ENCODE data around the gene MFAP3L. TPM values are rescaled to one million over a fixed set of nuclear protein-coding genes. Genes with fewer than 3 reads are reported as not detected.
A peak's percentile ranks its signal among the peaks of the same experiment; 100 is the strongest.

The MFAP3L gene
- total RNA-seq, 3 donors from 2014 or later = 2.5 to 10.8 (median 3.6) TPM

GRCh38 chr4:169985881-169986280 lies 40.3 kb downstream of the MFAP3L start:
- intact Hi-C loops (cut with DNase I, micrococcal nuclease) = no loop called here
- no peak for ATAC-seq

GRCh38 chr4:169984745-169985144 lies 41.5 kb downstream of the MFAP3L start:
- Histone ChIP-seq H3K4me3 (no peak overlapping the region), H3K4me1 (ENCODE audit: low read depth) (no peaks in the 10 kb centered on the region), H3K36me3 (ENCODE audit: low read depth) (no peaks in the 10 kb centered on the region), H3K9me3 (no peaks in the 10 kb centered on the region)
- no peak for DNase-seq
- TF ChIP-seq CTCF (IDR thresholded peaks at IDR 0.05) = no peak
- intact Hi-C loops (cut with DNase I, micrococcal nuclease) = no loop called here
- ATAC-seq = no peak

More at GRCh38 chr4:169985881-169986280, 40.3 kb downstream of the MFAP3L start:
- H3K9me3 ChIP-seq = no peaks in the 10 kb centered on the region
- H3K4me3 ChIP-seq = no peak overlapping the region
- no peaks in the 10 kb centered on the region for H3K4me1 ChIP-seq (ENCODE audit: low read depth)
- TF ChIP-seq CTCF (IDR thresholded peaks at IDR 0.05) = no peak
- no peaks in the 10 kb centered on the region for H3K36me3 ChIP-seq (ENCODE audit: low read depth)
- no peak for DNase-seq

- intact Hi-C loops (cut with DNase I, micrococcal nuclease) = no loop called here
- ATAC-seq = no peak
- Histone ChIP-seq H3K4me3 (no peak overlapping the region), H3K9me3 (no peaks in the 10 kb centered on the region), H3K4me1 (ENCODE audit: low read depth) (no peaks in the 10 kb centered on the region), H3K36me3 (ENCODE audit: low read depth) (no peaks in the 10 kb centered on the region)
- DNase-seq = no peak
- no peak for TF ChIP-seq CTCF (IDR thresholded peaks at IDR 0.05)
Measured at GRCh38 chr4:169984173-169984572, 42.0 kb downstream of the MFAP3L start.

- H3K9me3 ChIP-seq = no peaks in the 10 kb centered on the region
- H3K4me1 ChIP-seq (ENCODE audit: low read depth) = no peaks in the 10 kb centered on the region
- intact Hi-C loops (cut with DNase I, micrococcal nuclease) = no loop called here
- ATAC-seq (no peak), DNase-seq (no peak)
- no peak overlapping the region for H3K4me3 ChIP-seq
- H3K36me3 ChIP-seq (ENCODE audit: low read depth) = no peaks in the 10 kb centered on the region
- TF ChIP-seq CTCF (IDR thresholded peaks at IDR 0.05) = no peak
Measured at GRCh38 chr4:169976951-169977350, 49.2 kb downstream of the MFAP3L start.

GRCh38 chr4:169975838-169976796 lies 50.1 kb downstream of the MFAP3L start:
- Histone ChIP-seq H3K9me3 (no peaks in the 10 kb centered on the region), H3K4me3 (no peak overlapping the region), H3K4me1 (ENCODE audit: low read depth) (no peaks in the 10 kb centered on the region), H3K36me3 (ENCODE audit: low read depth) (no peaks in the 10 kb centered on the region)
- ATAC-seq (peak; percentile 92), DNase-seq (peak; percentile 42 to 63 (median 52))
- TF ChIP-seq CTCF (IDR thresholded peaks at IDR 0.05) = no peak
- intact Hi-C loops (cut with DNase I, micrococcal nuclease) = no loop called here

All from mucosa of descending colon (tissue), 3 donors.